ENCODE results near the gene ZDHHC11B.
"Not testable (repeated sequence)": the region's sequence is repeated elsewhere in the genome, so short reads cannot be mapped to it uniquely, and the experiment has no call there.

DNA sequence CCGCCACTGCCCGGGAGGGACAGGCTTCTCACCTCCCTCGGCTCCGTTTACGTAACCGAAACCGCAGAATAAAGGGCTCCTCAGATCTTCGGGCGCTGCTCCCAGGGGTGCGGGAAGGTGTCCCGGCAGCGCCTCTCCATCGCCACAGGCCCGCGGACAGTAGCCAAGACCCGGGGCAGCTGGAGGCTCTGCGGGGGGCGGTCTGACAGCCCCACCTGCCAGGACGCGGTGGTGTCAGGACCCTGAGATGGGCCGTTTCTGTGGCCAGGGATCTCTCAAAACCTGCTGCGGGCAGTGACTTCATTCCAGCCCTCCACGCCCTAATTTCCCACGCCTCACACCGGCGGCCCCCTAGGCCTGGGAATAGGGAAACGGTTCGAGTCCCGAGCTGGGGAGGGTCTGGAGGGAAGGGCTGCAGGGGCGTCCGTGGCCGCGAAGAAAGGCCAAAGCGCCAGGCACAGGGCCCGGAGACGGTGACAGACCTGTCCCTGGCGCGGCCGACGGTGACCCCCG, 91.9 kb downstream of the ZDHHC11B start:
- TF ChIP-seq, protein P1, sequence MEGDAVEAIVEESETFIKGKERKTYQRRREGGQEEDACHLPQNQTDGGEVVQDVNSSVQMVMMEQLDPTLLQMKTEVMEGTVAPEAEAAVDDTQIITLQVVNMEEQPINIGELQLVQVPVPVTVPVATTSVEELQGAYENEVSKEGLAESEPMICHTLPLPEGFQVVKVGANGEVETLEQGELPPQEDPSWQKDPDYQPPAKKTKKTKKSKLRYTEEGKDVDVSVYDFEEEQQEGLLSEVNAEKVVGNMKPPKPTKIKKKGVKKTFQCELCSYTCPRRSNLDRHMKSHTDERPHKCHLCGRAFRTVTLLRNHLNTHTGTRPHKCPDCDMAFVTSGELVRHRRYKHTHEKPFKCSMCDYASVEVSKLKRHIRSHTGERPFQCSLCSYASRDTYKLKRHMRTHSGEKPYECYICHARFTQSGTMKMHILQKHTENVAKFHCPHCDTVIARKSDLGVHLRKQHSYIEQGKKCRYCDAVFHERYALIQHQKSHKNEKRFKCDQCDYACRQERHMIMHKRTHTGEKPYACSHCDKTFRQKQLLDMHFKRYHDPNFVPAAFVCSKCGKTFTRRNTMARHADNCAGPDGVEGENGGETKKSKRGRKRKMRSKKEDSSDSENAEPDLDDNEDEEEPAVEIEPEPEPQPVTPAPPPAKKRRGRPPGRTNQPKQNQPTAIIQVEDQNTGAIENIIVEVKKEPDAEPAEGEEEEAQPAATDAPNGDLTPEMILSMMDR (IDR thresholded peaks at IDR 0.05): not testable (repeated sequence)
- not testable (repeated sequence) for TF ChIP-seq POLR2A (IDR thresholded peaks at IDR 0.05)
